Measurements from ENCODE around the gene CUEDC1. TPM values are rescaled to one million over a fixed set of nuclear protein-coding genes. Genes with fewer than 3 reads are reported as not detected.
A peak's percentile ranks its signal among the peaks of the same experiment; 100 is the strongest.

The CUEDC1 gene
- total and polyA plus RNA-seq, 9 of the 15 experiments (the other 6 are each of a cell fraction or from before 2014, with no cell fraction given): 0.20 to 4.1 (median 1.6) TPM; not detected in 1

- TF ChIP-seq SRF (CRISPR knock-in tag; IDR thresholded peaks at IDR 0.05) (no peak), ATF7 (IDR thresholded peaks at IDR 0.05) (no peak), PBX2 (CRISPR knock-in tag; IDR thresholded peaks at IDR 0.05; ENCODE audit: low read depth) (no peak), PBX2 (tag; conservative IDR thresholded peaks at IDR 0.05; ENCODE audit: low read depth) (0 out of 2 replicates have a peak, but pooled peaks have one; percentile 38), HNRNPUL1 (IDR thresholded peaks at IDR 0.05; ENCODE audit: low read length) (no peak), ZNF174 (CRISPR knock-in tag; IDR thresholded peaks at IDR 0.05) (no peak), ATF3 (IDR thresholded peaks at IDR 0.05) (peak; percentile 47), ATF3 (CRISPR knock-in tag; conservative IDR thresholded peaks at IDR 0.05) (no peak), SFPQ (IDR thresholded peaks at IDR 0.05; ENCODE audit: low read depth, low read length) (no peak), POU5F1 (IDR thresholded peaks at IDR 0.05; ENCODE audit: borderline replicate concordance, low read depth, low read length, partially characterized antibody) (no peak), CHD4 (IDR thresholded peaks at IDR 0.05; ENCODE audit: insufficient read depth, insufficient replicate concordance, low read depth, low read length, poor library complexity, severe bottlenecking) (no peak), ILK (tag; IDR thresholded peaks at IDR 0.05; ENCODE audit: borderline replicate concordance, low read depth) (no peak)
These were observed 30.4 kb upstream of the CUEDC1 start (continued) for GRCh38 chr17:57985675-57985974.
